Astrocyte of the spinal cord (primary cell): ENCODE measurements around the gene PDE5A.
"Not testable (repeated sequence)": the region's sequence is repeated elsewhere in the genome, so short reads cannot be mapped to it uniquely, and the experiment has no call there.

Experiments used
- DNase-seq: peaks from one replicate; pipeline ENCODE4 v3.0.0; 2011; ENCODE audit warnings: low read depth, low spot score
- H3K4me3 ChIP-seq: 2 replicates; pipeline ENCODE4 v1.5.1; 2011; ENCODE audit warnings: low read depth, mild to moderate bottlenecking, low read length, moderate library complexity
- in situ Hi-C: cut with HindIII; loops from 2 replicates; pipeline ENCODE4 v1.10.0; 2017; ENCODE audit warnings: low sequenced_read_pairs
- TF ChIP-seq, protein P1 (sequence below): IDR thresholded peaks from 2 replicates; pipeline ENCODE4 v1.5.1; 2012; ENCODE audit warnings: low read depth, mild to moderate bottlenecking, low read length, inconsistent platforms

The PDE5A gene

GRCh38 chr4:119479180-119479808 is 149.3 kb downstream of the PDE5A start:
- TF ChIP-seq, protein P1, sequence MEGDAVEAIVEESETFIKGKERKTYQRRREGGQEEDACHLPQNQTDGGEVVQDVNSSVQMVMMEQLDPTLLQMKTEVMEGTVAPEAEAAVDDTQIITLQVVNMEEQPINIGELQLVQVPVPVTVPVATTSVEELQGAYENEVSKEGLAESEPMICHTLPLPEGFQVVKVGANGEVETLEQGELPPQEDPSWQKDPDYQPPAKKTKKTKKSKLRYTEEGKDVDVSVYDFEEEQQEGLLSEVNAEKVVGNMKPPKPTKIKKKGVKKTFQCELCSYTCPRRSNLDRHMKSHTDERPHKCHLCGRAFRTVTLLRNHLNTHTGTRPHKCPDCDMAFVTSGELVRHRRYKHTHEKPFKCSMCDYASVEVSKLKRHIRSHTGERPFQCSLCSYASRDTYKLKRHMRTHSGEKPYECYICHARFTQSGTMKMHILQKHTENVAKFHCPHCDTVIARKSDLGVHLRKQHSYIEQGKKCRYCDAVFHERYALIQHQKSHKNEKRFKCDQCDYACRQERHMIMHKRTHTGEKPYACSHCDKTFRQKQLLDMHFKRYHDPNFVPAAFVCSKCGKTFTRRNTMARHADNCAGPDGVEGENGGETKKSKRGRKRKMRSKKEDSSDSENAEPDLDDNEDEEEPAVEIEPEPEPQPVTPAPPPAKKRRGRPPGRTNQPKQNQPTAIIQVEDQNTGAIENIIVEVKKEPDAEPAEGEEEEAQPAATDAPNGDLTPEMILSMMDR: no peak
- no peak for DNase-seq
- H3K4me3 ChIP-seq: no peak overlapping the region
- in situ Hi-C loops: no loop called here

GRCh38 chr4:119478446-119479179 is 150.0 kb downstream of the PDE5A start:
- TF ChIP-seq, protein P1: no peak
- H3K4me3 ChIP-seq: no peak overlapping the region
- in situ Hi-C loops: no loop called here
- DNase-seq: no peak

- no peak overlapping the region for H3K4me3 ChIP-seq
- TF ChIP-seq, protein P1: no peak
- in situ Hi-C loops: no loop called here
Observed at GRCh38 chr4:119477412-119478053, 151.1 kb downstream of the PDE5A start.

GRCh38 chr4:119471259-119471658 is 157.3 kb downstream of the PDE5A start:
- no peak overlapping the region for H3K4me3 ChIP-seq
- DNase-seq: no peak
- TF ChIP-seq, protein P1: no peak
- in situ Hi-C loops: no loop called here

More at GRCh38 chr4:119477412-119478053, 151.1 kb downstream of the PDE5A start:
- DNase-seq: no peak

GRCh38 chr4:119470737-119471063 is 157.9 kb downstream of the PDE5A start:
- DNase-seq, H3K4me3 ChIP-seq, in situ Hi-C loops: not testable (repeated sequence)

DNA sequence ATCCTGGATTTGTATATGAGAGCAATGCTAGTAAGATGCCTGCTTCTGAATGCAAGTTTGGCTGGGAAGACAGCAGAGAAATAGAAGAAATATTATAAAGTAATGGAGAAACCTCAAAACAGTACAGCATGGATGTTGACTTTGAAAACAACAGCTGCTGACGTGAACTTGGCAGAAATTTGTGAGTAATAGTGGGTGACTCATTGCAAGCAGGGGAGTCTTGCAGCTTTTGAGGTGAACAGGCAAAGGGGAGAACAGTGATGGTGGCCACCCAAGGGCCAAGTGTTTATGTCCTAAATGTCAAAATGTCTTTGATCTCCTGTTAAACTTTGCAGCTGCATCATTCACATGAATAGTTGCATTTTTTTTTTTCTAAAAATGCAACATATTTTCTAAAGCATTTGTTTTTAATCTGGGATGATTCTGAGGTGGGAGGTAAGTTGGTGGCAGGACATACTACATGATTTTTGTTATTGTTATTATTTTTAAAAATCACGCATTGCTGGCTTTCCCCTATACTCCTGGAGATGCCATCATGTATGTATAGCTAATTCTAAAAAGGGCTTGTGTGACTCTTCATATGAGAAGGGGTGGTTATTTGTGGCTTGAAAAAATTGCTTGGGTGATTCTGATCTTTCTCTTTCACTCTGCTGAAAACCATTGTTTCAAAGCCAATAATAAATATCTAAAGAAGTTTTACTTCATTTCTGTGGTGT is 158.4 kb downstream of the PDE5A start:
- H3K4me3 ChIP-seq, in situ Hi-C loops: not testable (repeated sequence)
- DNase-seq: peak; percentile 72

DNA sequence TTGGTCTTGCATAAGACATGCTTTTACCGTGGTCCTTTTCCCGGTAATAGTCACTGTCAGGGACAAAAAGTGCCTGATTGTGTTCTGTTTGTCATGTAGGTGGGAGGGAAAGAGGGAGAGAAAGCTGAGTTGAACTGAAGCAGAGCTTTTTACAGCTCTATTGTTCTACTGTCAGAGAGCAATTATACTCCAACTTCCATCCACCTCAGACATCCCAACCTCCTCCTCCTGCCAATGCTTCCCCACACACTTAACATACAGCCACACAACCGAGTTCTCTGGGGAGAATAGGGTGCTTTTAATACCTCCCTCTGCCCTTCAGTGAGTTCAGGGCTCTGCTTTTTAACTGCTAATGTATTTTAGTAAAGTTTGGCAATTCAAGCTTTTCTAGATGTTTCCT is 159.6 kb downstream of the PDE5A start:
- DNase-seq, in situ Hi-C loops, H3K4me3 ChIP-seq: not testable (repeated sequence)

DNA sequence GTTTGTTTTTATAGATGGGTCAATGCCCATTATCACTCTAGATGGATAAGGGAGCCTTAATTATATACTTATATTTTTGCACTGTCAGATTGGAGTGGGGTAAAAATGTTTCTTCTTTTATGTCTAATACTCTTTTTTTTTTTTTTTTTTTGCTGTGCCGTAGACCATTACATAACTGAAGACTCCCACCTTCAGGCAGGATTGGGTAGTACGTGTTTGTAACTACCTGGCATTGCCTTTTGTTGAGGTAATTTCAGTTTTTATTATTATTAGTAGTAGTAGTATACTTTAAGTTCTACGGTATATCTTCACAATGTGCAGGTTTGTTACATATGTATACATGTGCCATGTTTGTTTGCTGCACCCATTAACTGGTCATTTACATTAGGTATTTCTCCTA is 165.9 kb downstream of the PDE5A start:
- H3K4me3 ChIP-seq, in situ Hi-C loops, DNase-seq: not testable (repeated sequence)

GRCh38 chr4:119455734-119456133 is 172.9 kb downstream of the PDE5A start:
- DNase-seq: peak; percentile 53
- in situ Hi-C loops: not testable (repeated sequence)

More at GRCh38 chr4:119455734-119456133, 172.9 kb downstream of the PDE5A start:
- peak overlapping the region; percentile 38 for H3K4me3 ChIP-seq
